ENCODE results near the gene CCNG1. TPM values are rescaled to one million over a fixed set of nuclear protein-coding genes. Genes with fewer than 3 reads are reported as not detected.

The CCNG1 gene
- total and polyA plus RNA-seq, 4 donors, result 31.2 to 130 (median 64.5) TPM

DNA sequence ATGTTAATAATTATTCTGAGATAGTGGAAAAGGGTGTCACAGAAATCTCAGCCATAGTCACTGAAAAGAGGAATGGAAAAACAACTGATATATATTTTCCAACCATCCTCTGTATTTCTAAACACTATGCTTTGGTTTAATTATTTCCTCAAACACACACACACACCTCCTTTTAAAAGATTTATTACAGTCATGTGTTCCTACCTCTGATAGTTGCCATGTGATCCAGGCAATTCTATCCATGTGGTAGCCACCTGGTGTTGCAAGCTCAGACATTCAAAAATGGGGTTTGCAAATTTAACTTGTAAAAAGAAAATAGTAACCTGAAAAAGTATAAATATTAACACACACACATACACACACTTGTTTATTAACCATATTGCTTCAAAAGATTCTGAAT is 40.0 kb upstream of the CCNG1 start:
- no peak for DNase-seq
- H3K27me3 ChIP-seq (ENCODE audit: control insufficient read depth in 3 of 3, insufficient read depth in 3 of 3, low read length in 2 of 3), result no peaks in the 10 kb centered on the region
- H3K4me1 ChIP-seq (ENCODE audit: control insufficient read depth in 5 of 5, insufficient read depth in 5 of 5, low read length in 5 of 5), result no peaks in the 10 kb centered on the region
- TF ChIP-seq, protein P1, sequence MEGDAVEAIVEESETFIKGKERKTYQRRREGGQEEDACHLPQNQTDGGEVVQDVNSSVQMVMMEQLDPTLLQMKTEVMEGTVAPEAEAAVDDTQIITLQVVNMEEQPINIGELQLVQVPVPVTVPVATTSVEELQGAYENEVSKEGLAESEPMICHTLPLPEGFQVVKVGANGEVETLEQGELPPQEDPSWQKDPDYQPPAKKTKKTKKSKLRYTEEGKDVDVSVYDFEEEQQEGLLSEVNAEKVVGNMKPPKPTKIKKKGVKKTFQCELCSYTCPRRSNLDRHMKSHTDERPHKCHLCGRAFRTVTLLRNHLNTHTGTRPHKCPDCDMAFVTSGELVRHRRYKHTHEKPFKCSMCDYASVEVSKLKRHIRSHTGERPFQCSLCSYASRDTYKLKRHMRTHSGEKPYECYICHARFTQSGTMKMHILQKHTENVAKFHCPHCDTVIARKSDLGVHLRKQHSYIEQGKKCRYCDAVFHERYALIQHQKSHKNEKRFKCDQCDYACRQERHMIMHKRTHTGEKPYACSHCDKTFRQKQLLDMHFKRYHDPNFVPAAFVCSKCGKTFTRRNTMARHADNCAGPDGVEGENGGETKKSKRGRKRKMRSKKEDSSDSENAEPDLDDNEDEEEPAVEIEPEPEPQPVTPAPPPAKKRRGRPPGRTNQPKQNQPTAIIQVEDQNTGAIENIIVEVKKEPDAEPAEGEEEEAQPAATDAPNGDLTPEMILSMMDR (IDR thresholded peaks at IDR 0.05; ENCODE audit: control extremely low read depth, extremely low read depth), result no peak
- ATAC-seq (ENCODE audit: insufficient read depth, low FRiP score), result no peak
- H3K9ac ChIP-seq (ENCODE audit: insufficient read depth in 1 of 2, low read length in 2 of 2), result no peak overlapping the region
- H3K9me3 ChIP-seq (ENCODE audit: control insufficient read depth in 4 of 4, insufficient read depth in 3 of 4, low read length in 3 of 4), result no peaks in the 10 kb centered on the region
- H3K27ac ChIP-seq (ENCODE audit: low read depth in 1 of 2, low read length in 1 of 2), result no peak overlapping the region
- H3K4me3 ChIP-seq, result no peak overlapping the region
- H3K36me3 ChIP-seq (ENCODE audit: control insufficient read depth in 4 of 4, insufficient read depth in 4 of 4, low read length in 4 of 4), result no peaks in the 10 kb centered on the region

DNA sequence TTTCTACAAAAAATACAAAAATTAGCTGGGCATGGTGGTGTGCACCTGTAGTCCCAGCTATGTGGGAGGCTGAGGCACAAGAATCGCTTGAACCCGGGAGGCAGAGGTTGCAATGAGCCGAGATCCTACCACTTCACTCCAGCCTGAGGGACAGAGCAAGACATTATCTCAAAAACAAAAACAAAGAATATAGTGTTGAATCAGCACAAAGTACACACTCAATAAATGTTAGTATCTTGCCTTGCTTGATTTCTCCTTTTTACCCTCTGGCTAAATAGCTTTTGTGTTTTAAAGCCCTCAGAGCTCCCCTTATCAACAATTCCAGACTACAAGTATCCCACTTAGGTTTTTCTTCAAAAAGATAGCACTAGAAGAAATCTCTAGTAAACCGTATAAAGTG is 37.5 kb upstream of the CCNG1 start:
- Histone ChIP-seq H3K4me1 (ENCODE audit: control insufficient read depth in 5 of 5, insufficient read depth in 5 of 5, low read length in 5 of 5) (no peaks in the 10 kb centered on the region), H3K9me3 (ENCODE audit: control insufficient read depth in 4 of 4, insufficient read depth in 3 of 4, low read length in 3 of 4) (no peaks in the 10 kb centered on the region), H3K9ac (ENCODE audit: insufficient read depth in 1 of 2, low read length in 2 of 2) (no peak overlapping the region), H3K27ac (ENCODE audit: low read depth in 1 of 2, low read length in 1 of 2) (no peak overlapping the region), H3K27me3 (ENCODE audit: control insufficient read depth in 3 of 3, insufficient read depth in 3 of 3, low read length in 2 of 3) (peaks cover 0 to 2% (median 0%) of the 10 kb centered on the region in 3 donors), H3K4me3 (no peak overlapping the region), H3K36me3 (ENCODE audit: control insufficient read depth in 4 of 4, insufficient read depth in 4 of 4, low read length in 4 of 4) (no peaks in the 10 kb centered on the region)
- no peak for DNase-seq
- 72 to 87% methylated on average over 4 of the region's 4 CpGs for WGBS, 2 donors
- ATAC-seq (ENCODE audit: insufficient read depth, low FRiP score), result no peak
- TF ChIP-seq, protein P1 (IDR thresholded peaks at IDR 0.05; ENCODE audit: control extremely low read depth, extremely low read depth), result no peak

DNA sequence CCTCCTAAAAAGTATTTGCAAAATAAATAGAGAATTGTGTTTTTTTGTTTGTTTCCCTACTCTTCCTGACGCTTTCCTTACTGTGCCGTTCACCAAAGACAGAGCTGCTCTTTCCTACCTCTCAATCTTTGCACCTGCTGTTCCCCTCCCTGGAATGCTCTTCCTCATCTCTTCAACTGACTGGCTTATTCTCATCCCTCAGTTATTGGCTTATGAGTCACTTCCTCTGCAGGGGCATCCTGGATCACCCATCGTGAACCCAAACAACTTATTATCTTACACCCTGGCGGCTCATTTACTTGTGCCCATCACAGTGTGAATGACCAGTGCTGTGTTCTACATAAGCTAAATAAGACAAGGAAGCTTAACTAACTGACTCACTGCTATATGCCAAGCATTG is 36.1 kb upstream of the CCNG1 start:
- Histone ChIP-seq H3K27me3 (ENCODE audit: control insufficient read depth in 3 of 3, insufficient read depth in 3 of 3, low read length in 2 of 3) (peaks cover 0 to 2% (median 0%) of the 10 kb centered on the region in 3 donors), H3K36me3 (ENCODE audit: control insufficient read depth in 4 of 4, insufficient read depth in 4 of 4, low read length in 4 of 4) (no peaks in the 10 kb centered on the region), H3K4me1 (ENCODE audit: control insufficient read depth in 5 of 5, insufficient read depth in 5 of 5, low read length in 5 of 5) (no peaks in the 10 kb centered on the region), H3K9me3 (ENCODE audit: control insufficient read depth in 4 of 4, insufficient read depth in 3 of 4, low read length in 3 of 4) (no peaks in the 10 kb centered on the region), H3K9ac (ENCODE audit: insufficient read depth in 1 of 2, low read length in 2 of 2) (no peak overlapping the region), H3K4me3 (no peak overlapping the region), H3K27ac (ENCODE audit: low read depth in 1 of 2, low read length in 1 of 2) (no peak overlapping the region)
- no peak for ATAC-seq (ENCODE audit: insufficient read depth, low FRiP score)
- 71 to 74% methylated on average over 4 of the region's 4 CpGs for WGBS, 2 donors
- no peak for DNase-seq
- TF ChIP-seq, protein P1 (IDR thresholded peaks at IDR 0.05; ENCODE audit: control extremely low read depth, extremely low read depth), result no peak

DNA sequence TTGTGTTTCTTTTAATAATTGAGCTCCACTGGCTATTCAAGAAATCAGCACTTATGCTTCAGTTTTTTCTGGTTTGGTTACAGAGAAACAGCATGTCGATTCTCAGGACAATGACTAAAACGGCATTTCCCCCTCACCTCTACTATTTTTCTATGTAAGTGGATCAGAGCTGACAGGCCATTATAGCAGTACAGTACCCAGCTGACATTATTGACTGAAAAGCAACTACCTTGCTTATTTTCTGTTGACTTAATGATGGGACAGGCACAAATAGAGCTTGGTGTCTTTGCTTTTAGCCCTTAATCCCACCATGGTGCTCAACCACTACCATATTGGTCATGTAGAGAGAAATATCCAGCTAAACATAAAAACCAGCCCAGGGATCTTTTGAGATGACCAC is 35.4 kb upstream of the CCNG1 start:
- WGBS, 2 donors, result 86 to 90% methylated on average over 2 of the region's 2 CpGs

More for the DNA sequence above, 35.4 kb upstream of the CCNG1 start:
- H3K4me3 ChIP-seq, result no peak overlapping the region
- no peak overlapping the region for H3K9ac ChIP-seq (ENCODE audit: insufficient read depth in 1 of 2, low read length in 2 of 2)
- DNase-seq (no peak), ATAC-seq (ENCODE audit: insufficient read depth, low FRiP score) (no peak)
- H3K4me1 ChIP-seq (ENCODE audit: control insufficient read depth in 5 of 5, insufficient read depth in 5 of 5, low read length in 5 of 5), result no peaks in the 10 kb centered on the region
- H3K27ac ChIP-seq (ENCODE audit: low read depth in 1 of 2, low read length in 1 of 2), result no peak overlapping the region
- H3K27me3 ChIP-seq (ENCODE audit: control insufficient read depth in 3 of 3, insufficient read depth in 3 of 3, low read length in 2 of 3), result peaks cover 0 to 2% (median 0%) of the 10 kb centered on the region in 3 donors
- no peaks in the 10 kb centered on the region for H3K9me3 ChIP-seq (ENCODE audit: control insufficient read depth in 4 of 4, insufficient read depth in 3 of 4, low read length in 3 of 4)
- TF ChIP-seq, protein P1 (IDR thresholded peaks at IDR 0.05; ENCODE audit: control extremely low read depth, extremely low read depth), result no peak
- no peaks in the 10 kb centered on the region for H3K36me3 ChIP-seq (ENCODE audit: control insufficient read depth in 4 of 4, insufficient read depth in 4 of 4, low read length in 4 of 4)
